NT2/D1 (cell line): Measurements from ENCODE around the gene TNNT2.

ENCODE experiments used
- SUZ12 ChIP-seq: IDR thresholded peaks from 2 replicates; pipeline ENCODE4 v1.6.1; 2011; ENCODE audit not compliant: insufficient read length, insufficient read depth; ENCODE audit errors: extremely low read depth
- YY1 ChIP-seq: IDR thresholded peaks from 2 replicates; pipeline ENCODE4 v1.6.1; 2011; ENCODE audit not compliant: insufficient read length, insufficient read depth
- ZNF274 ChIP-seq: IDR thresholded peaks from 2 replicates; pipeline ENCODE4 v1.6.1; 2011; ENCODE audit warnings: mild to moderate bottlenecking, low read depth, low read length

GRCh38 chr1:201406831-201407406 is 29.4 kb upstream of the TNNT2 start:
- TF ChIP-seq ZNF274 = no peak
- no peak for TF ChIP-seq YY1
- TF ChIP-seq SUZ12 = no peak
